Panc1 (cell line): Measurements from ENCODE around the gene CEBPE.

Experiments
- POLR2AphosphoS5 ChIP-seq: IDR thresholded peaks from 2 replicates; pipeline ENCODE4 v1.6.1; 2012; ENCODE audit warnings: mild to moderate bottlenecking, low read depth, low read length, moderate library complexity
- SIN3A ChIP-seq: IDR thresholded peaks from 2 replicates; pipeline ENCODE4 v1.6.1; 2012; ENCODE audit warnings: low read depth, mild to moderate bottlenecking, low read length, moderate library complexity, borderline replicate concordance; ENCODE audit not compliant: insufficient read depth
- TCF7L2 ChIP-seq: IDR thresholded peaks from 2 replicates; pipeline ENCODE4 v1.6.1; 2011; ENCODE audit warnings: mild to moderate bottlenecking, low read depth, low read length, inconsistent platforms
- TF ChIP-seq, protein P1 (sequence below), 2 experiments: IDR thresholded peaks; 2 replicates each; pipeline ENCODE4 v1.6.1; 2011 to 2012; ENCODE audit warnings: low read depth in 2 of 2, control low read depth in 1 of 2, low read length in 1 of 2, mild to moderate bottlenecking in 1 of 2, moderate library complexity in 1 of 2; ENCODE audit not compliant: insufficient read depth in 1 of 2
- TF ChIP-seq, protein P2 (sequence below): fragments of 450-650 bp; IDR thresholded peaks from 2 replicates; pipeline ENCODE4 v1.5.1; 2017; ENCODE audit warnings: mild to moderate bottlenecking

DNA sequence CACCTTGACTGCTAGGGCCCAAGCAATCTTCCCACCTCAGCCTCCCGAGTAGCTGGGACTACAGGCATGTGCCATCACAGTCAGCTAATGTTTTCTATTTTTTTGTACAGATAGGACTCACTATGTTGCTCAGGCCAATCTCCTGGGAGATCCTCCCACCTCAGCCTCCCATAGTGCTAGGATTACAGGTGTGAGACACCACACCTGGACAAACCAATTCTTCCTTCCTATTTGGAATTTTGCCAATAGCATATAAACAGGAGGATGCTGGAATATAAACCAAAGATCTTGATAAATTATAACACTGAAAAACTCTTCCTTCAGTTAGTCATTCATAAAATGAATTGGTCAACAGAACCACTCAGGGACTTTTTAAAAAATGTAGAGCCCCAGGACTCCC, 32.5 kb downstream of the CEBPE start:
- no peak for TF ChIP-seq TCF7L2
- TF ChIP-seq, protein P1, sequence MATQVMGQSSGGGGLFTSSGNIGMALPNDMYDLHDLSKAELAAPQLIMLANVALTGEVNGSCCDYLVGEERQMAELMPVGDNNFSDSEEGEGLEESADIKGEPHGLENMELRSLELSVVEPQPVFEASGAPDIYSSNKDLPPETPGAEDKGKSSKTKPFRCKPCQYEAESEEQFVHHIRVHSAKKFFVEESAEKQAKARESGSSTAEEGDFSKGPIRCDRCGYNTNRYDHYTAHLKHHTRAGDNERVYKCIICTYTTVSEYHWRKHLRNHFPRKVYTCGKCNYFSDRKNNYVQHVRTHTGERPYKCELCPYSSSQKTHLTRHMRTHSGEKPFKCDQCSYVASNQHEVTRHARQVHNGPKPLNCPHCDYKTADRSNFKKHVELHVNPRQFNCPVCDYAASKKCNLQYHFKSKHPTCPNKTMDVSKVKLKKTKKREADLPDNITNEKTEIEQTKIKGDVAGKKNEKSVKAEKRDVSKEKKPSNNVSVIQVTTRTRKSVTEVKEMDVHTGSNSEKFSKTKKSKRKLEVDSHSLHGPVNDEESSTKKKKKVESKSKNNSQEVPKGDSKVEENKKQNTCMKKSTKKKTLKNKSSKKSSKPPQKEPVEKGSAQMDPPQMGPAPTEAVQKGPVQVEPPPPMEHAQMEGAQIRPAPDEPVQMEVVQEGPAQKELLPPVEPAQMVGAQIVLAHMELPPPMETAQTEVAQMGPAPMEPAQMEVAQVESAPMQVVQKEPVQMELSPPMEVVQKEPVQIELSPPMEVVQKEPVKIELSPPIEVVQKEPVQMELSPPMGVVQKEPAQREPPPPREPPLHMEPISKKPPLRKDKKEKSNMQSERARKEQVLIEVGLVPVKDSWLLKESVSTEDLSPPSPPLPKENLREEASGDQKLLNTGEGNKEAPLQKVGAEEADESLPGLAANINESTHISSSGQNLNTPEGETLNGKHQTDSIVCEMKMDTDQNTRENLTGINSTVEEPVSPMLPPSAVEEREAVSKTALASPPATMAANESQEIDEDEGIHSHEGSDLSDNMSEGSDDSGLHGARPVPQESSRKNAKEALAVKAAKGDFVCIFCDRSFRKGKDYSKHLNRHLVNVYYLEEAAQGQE (IDR thresholded peaks at IDR 0.05; ENCODE audit: insufficient read depth in 1 of 2, low read depth in 2 of 2, low read length in 1 of 2) = no peak
- TF ChIP-seq, protein P2, sequence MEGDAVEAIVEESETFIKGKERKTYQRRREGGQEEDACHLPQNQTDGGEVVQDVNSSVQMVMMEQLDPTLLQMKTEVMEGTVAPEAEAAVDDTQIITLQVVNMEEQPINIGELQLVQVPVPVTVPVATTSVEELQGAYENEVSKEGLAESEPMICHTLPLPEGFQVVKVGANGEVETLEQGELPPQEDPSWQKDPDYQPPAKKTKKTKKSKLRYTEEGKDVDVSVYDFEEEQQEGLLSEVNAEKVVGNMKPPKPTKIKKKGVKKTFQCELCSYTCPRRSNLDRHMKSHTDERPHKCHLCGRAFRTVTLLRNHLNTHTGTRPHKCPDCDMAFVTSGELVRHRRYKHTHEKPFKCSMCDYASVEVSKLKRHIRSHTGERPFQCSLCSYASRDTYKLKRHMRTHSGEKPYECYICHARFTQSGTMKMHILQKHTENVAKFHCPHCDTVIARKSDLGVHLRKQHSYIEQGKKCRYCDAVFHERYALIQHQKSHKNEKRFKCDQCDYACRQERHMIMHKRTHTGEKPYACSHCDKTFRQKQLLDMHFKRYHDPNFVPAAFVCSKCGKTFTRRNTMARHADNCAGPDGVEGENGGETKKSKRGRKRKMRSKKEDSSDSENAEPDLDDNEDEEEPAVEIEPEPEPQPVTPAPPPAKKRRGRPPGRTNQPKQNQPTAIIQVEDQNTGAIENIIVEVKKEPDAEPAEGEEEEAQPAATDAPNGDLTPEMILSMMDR = no peak
- no peak for TF ChIP-seq POLR2AphosphoS5
- no peak for TF ChIP-seq SIN3A
